Naive B cell (primary cell): ENCODE data around the gene MPP3. TPM values are rescaled to one million over a fixed set of nuclear protein-coding genes. Genes with fewer than 3 reads are reported as not detected.

Source experiments
- polyA plus RNA-seq, 6 donors: library from polyadenylated mRNA; unstranded; fragments of 300-500 nt; fragmentation: Illumina TruSeq; gene quantifications; one replicate each; pipeline ENCODE4 v1.2.3, GENCODE V29; 2021; ENCODE audit warnings: low read depth in 6 of 6

MPP3 gene
- polyA plus RNA-seq, 6 donors from 2014 or later = not detected

Other genes starting within 250 kb of the MPP3 start
- under 1 TPM in 1 of 6 donors, not detected in 5; 0.12 TPM for gene MEOX1, start 171.2 kb downstream of the MPP3 start, polyA plus RNA-seq
- gene SOST, start 74.4 kb downstream of the MPP3 start, polyA plus RNA-seq = not detected
- 10 to 100 TPM in 1 of 6 donors, 1 to 10 TPM in 5; 1.7 to 10.5 (median 6.6) TPM for gene DUSP3, start 54.2 kb downstream of the MPP3 start, polyA plus RNA-seq
- gene CFAP97D1, start 52.7 kb downstream of the MPP3 start, polyA plus RNA-seq = not detected
- not detected for gene CD300LG, start 14.0 kb upstream of the MPP3 start, polyA plus RNA-seq
- under 1 TPM in 1 of 6 donors, not detected in 5; 0.18 TPM for gene MPP2, start 74.4 kb upstream of the MPP3 start, polyA plus RNA-seq
- not detected for gene PPY, start 109.3 kb upstream of the MPP3 start, polyA plus RNA-seq
- gene PYY, start 120.8 kb upstream of the MPP3 start, polyA plus RNA-seq = not detected
- 1 to 10 TPM in 2 of 6 donors, under 1 TPM in 3, not detected in 1; 0.57 to 1.8 (median 0.90) TPM for gene NAGS, start 171.5 kb upstream of the MPP3 start, polyA plus RNA-seq
- 10 to 100 TPM; 25.7 to 34.2 (median 28.9) TPM for gene TMEM101, start 181.8 kb upstream of the MPP3 start, polyA plus RNA-seq
- gene LSM12, start 233.5 kb upstream of the MPP3 start, polyA plus RNA-seq = 10 to 100 TPM; 48.1 to 99.0 (median 80.5) TPM
- 10 to 100 TPM; 19.2 to 28.0 (median 24.6) TPM for gene G6PC3, start 237.6 kb upstream of the MPP3 start, polyA plus RNA-seq